Measurements from ENCODE around the gene RALGPS2. TPM values are rescaled to one million over a fixed set of nuclear protein-coding genes. Genes with fewer than 3 reads are reported as not detected.

RALGPS2 gene
- total RNA-seq, 2 experiments from 2014 or later: 91.6 to 102 TPM

- TF ChIP-seq CTCF (conservative IDR thresholded peaks at IDR 0.05; ENCODE audit: low read length): no peak
- TF ChIP-seq EZH2phosphoT487 (IDR thresholded peaks at IDR 0.05; ENCODE audit: borderline replicate concordance, low read depth, low read length): no peak
- CTCF ChIA-PET (ENCODE audit: unreplicated experiment): no interaction called here
- intact Hi-C loops (cut with micrococcal nuclease; ENCODE audit: unreplicated experiment): no loop called here
Observed at GRCh38 chr1:178825167-178825566, 100.1 kb downstream of the RALGPS2 start.

GRCh38 chr1:178844436-178844835, 119.4 kb downstream of the RALGPS2 start:
- peaks cover 47% of the 10 kb centered on the region for H3K36me3 ChIP-seq (ENCODE audit: insufficient read depth, low read length)
- ChIA-PET POLR2A (no interaction called here), CTCF (ENCODE audit: unreplicated experiment) (no interaction called here)
- H3K9me3 ChIP-seq (ENCODE audit: low read length): no peaks in the 10 kb centered on the region
- H3K79me2 ChIP-seq (ENCODE audit: insufficient read depth, low read depth, low read length): no peaks in the 10 kb centered on the region
- intact Hi-C loops (cut with micrococcal nuclease; ENCODE audit: unreplicated experiment): no loop called here
- H4K20me1 ChIP-seq (ENCODE audit: insufficient read depth, low read length): no peaks in the 10 kb centered on the region
- H3K9me2 ChIP-seq (ENCODE audit: insufficient read depth, low read length): no peaks in the 10 kb centered on the region
- H3K4me2 ChIP-seq (ENCODE audit: low read length): no peak overlapping the region
- no peak overlapping the region for H2AFZ ChIP-seq (ENCODE audit: low read length)
- TF ChIP-seq CTCF (conservative IDR thresholded peaks at IDR 0.05; ENCODE audit: low read length): no peak
- no peaks in the 10 kb centered on the region for H3K4me1 ChIP-seq (ENCODE audit: insufficient read depth, low read length, poor library complexity, severe bottlenecking)
- no peak for DNase-seq (ENCODE audit: low spot score)
- no TSS peak for BruUV-seq (replicated peaks)
- no peak overlapping the region for H3K27ac ChIP-seq (ENCODE audit: low read depth, low read length, poor library complexity, severe bottlenecking)
- no peak overlapping the region for H3K4me3 ChIP-seq (ENCODE audit: low read depth, low read length, poor library complexity, severe bottlenecking)

More at GRCh38 chr1:178825167-178825566, 100.1 kb downstream of the RALGPS2 start:
- Histone ChIP-seq H4K20me1 (ENCODE audit: insufficient read depth, low read length) (no peaks in the 10 kb centered on the region), H3K36me3 (ENCODE audit: insufficient read depth, low read length) (peaks cover 84% of the 10 kb centered on the region), H3K9me2 (ENCODE audit: insufficient read depth, low read length) (no peaks in the 10 kb centered on the region), H3K4me2 (ENCODE audit: low read length) (no peak overlapping the region), H3K4me3 (ENCODE audit: low read depth, low read length, poor library complexity, severe bottlenecking) (no peak overlapping the region), H3K4me1 (ENCODE audit: insufficient read depth, low read length, poor library complexity, severe bottlenecking) (no peaks in the 10 kb centered on the region), H3K79me2 (ENCODE audit: insufficient read depth, low read depth, low read length) (peaks cover 7% of the 10 kb centered on the region; the same call in 1 of the 2 replicates), H3K27ac (ENCODE audit: low read depth, low read length, poor library complexity, severe bottlenecking) (no peak overlapping the region), H3K9me3 (ENCODE audit: low read length) (no peaks in the 10 kb centered on the region), H2AFZ (ENCODE audit: low read length) (no peak overlapping the region)
- BruUV-seq (replicated peaks): no TSS peak
- DNase-seq (ENCODE audit: low spot score): no peak
- POLR2A ChIA-PET: interaction anchor here (0.5 to 0.9 kb wide), 4 partner anchors 8 to 458 kb away, joined by 3 to 6 read pairs (median 4); no protein-coding TSS in a partner anchor

- Histone ChIP-seq H3K79me2 (ENCODE audit: insufficient read depth, low read depth, low read length) (no peaks in the 10 kb centered on the region), H3K9me3 (ENCODE audit: low read length) (no peaks in the 10 kb centered on the region), H3K4me3 (ENCODE audit: low read depth, low read length, poor library complexity, severe bottlenecking) (no peak overlapping the region), H3K4me2 (ENCODE audit: low read length) (no peak overlapping the region), H3K36me3 (ENCODE audit: insufficient read depth, low read length) (peaks cover 57% of the 10 kb centered on the region), H3K4me1 (ENCODE audit: insufficient read depth, low read length, poor library complexity, severe bottlenecking) (no peaks in the 10 kb centered on the region), H2AFZ (ENCODE audit: low read length) (no peak overlapping the region), H3K9me2 (ENCODE audit: insufficient read depth, low read length) (no peaks in the 10 kb centered on the region), H4K20me1 (ENCODE audit: insufficient read depth, low read length) (no peaks in the 10 kb centered on the region), H3K27ac (ENCODE audit: low read depth, low read length, poor library complexity, severe bottlenecking) (no peak overlapping the region)
- ChIA-PET CTCF (ENCODE audit: unreplicated experiment) (no interaction called here), POLR2A (interaction anchor here (0.7 to 1.1 kb wide), 3 partner anchors 13 to 85 kb away, joined by 3 read pairs; no protein-coding TSS in a partner anchor)
- TF ChIP-seq CTCF (conservative IDR thresholded peaks at IDR 0.05; ENCODE audit: low read length) (no peak), EZH2phosphoT487 (IDR thresholded peaks at IDR 0.05; ENCODE audit: borderline replicate concordance, low read depth, low read length) (no peak)
- no peak for DNase-seq (ENCODE audit: low spot score)
- intact Hi-C loops (cut with micrococcal nuclease; ENCODE audit: unreplicated experiment): no loop called here
- no TSS peak for BruUV-seq (replicated peaks)
Observed at GRCh38 chr1:178846306-178846705, 121.3 kb downstream of the RALGPS2 start.
